Chondrocyte (in vitro differentiated cells): ENCODE results near the gene ANAPC10. TPM values are rescaled to one million over a fixed set of nuclear protein-coding genes. Genes with fewer than 3 reads are reported as not detected.

Experiments used
- DNase-seq: peaks from one replicate; pipeline ENCODE4 v3.0.0; 2021; ENCODE audit warnings: mixed read lengths, low spot score
- H3K27ac Mint-ChIP-seq: one replicate; pipeline ENCODE4 v1.8.0; 2021; ENCODE audit warnings: mild to moderate bottlenecking, moderate library complexity, mixed read lengths; ENCODE audit not compliant: unreplicated experiment
- H3K27me3 Mint-ChIP-seq: 2 replicates; pipeline ENCODE4 v1.8.0; 2021; ENCODE audit warnings: low read depth, mixed read lengths
- H3K36me3 Mint-ChIP-seq: 2 replicates; pipeline ENCODE4 v1.8.0; 2021; ENCODE audit warnings: low read depth, mixed read lengths
- H3K4me1 Mint-ChIP-seq: 2 replicates; pipeline ENCODE4 v1.8.0; 2021; ENCODE audit warnings: low read depth, mild to moderate bottlenecking, mixed read lengths
- H3K4me3 Mint-ChIP-seq: one replicate; pipeline ENCODE4 v1.8.0; 2021; ENCODE audit warnings: mild to moderate bottlenecking, moderate library complexity, mixed read lengths; ENCODE audit not compliant: unreplicated experiment
- H3K9me3 Mint-ChIP-seq: 2 replicates; pipeline ENCODE4 v1.8.0; 2021; ENCODE audit warnings: low read depth, mixed read lengths
- total RNA-seq: library from RNA; stranded (reverse); gene quantifications from 3 replicates; pipeline ENCODE4 v1.2.1, GENCODE V29; 2021
- TF ChIP-seq, protein P1 (sequence below): fragments of 200-600 bp; sonication (generic); IDR thresholded peaks from 2 replicates; pipeline ENCODE4 v1.5.0; 2021; ENCODE audit warnings: antibody characterized with exemption, mild to moderate bottlenecking, moderate library complexity

ANAPC10 gene
- total RNA-seq, 1 donor from 2014 or later = 17.7 TPM

DNA sequence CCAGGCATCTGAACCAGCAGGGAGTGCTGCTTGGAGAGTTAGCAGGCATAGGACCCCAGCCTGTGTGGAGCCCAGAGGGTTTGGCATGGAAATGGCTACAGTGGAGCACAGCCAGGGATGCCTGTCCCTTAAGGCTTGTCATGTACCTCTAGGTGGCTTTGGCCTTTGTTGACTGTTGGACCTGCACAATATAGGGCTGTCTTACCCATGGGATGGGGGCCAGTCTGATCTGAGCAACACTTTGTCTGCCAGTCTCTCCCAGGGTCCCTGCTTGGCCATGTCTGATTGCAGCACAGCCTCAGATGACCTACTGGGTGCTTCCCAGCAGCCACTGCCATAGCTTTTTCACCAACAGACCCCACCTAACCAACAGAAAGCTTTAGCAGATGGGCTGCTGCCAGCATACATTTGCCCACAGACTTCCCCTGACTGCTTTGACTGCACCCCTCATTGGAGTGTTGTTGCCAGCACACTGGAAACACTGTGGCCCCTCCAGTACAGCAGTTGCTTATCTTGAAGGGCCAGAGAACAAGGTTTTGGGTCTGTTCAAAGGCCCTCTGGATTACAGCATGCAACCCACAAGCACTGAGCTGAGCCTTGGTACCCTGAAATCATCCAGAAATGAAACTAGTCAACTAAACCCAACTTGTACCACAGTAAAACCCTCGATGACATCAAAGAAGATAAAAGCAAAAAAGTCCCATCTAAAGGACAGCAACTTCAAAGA, 22.1 kb downstream of the ANAPC10 start:
- Mint-ChIP-seq H3K4me1 (peaks cover 16% of the 10 kb centered on the region), H3K4me3 (no peak overlapping the region), H3K9me3 (peaks cover 14% of the 10 kb centered on the region), H3K27me3 (no peaks in the 10 kb centered on the region), H3K27ac (peak overlapping the region; percentile 81), H3K36me3 (peaks cover 31% of the 10 kb centered on the region)
- TF ChIP-seq, protein P1, sequence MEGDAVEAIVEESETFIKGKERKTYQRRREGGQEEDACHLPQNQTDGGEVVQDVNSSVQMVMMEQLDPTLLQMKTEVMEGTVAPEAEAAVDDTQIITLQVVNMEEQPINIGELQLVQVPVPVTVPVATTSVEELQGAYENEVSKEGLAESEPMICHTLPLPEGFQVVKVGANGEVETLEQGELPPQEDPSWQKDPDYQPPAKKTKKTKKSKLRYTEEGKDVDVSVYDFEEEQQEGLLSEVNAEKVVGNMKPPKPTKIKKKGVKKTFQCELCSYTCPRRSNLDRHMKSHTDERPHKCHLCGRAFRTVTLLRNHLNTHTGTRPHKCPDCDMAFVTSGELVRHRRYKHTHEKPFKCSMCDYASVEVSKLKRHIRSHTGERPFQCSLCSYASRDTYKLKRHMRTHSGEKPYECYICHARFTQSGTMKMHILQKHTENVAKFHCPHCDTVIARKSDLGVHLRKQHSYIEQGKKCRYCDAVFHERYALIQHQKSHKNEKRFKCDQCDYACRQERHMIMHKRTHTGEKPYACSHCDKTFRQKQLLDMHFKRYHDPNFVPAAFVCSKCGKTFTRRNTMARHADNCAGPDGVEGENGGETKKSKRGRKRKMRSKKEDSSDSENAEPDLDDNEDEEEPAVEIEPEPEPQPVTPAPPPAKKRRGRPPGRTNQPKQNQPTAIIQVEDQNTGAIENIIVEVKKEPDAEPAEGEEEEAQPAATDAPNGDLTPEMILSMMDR = no peak
- no peak for DNase-seq

DNA sequence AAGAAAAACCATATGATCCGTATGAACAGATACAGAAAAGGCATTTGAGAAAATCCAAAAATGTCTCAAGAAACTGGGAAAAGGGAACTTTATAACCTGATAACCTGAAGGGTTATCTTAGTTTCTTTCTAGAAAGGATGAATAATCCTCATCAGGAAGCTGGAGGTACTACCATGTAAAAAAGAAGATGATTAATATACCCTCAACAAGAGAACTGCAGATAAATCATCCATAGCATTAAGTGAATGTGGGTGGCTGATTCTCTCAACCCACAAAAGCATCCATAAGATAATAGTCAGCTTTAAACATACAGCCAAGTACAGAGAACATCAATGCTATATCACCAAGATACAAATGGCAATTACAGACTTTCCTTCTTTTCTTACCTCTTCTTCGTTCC, 26.4 kb downstream of the ANAPC10 start:
- H3K4me1 Mint-ChIP-seq = peaks cover 10% of the 10 kb centered on the region
- TF ChIP-seq, protein P1 = no peak
- H3K4me3 Mint-ChIP-seq = no peak overlapping the region
- peaks cover 6% of the 10 kb centered on the region for H3K36me3 Mint-ChIP-seq
- H3K27me3 Mint-ChIP-seq = no peaks in the 10 kb centered on the region
- H3K9me3 Mint-ChIP-seq = peaks cover 3% of the 10 kb centered on the region
- H3K27ac Mint-ChIP-seq = no peak overlapping the region
- DNase-seq = no peak

- Mint-ChIP-seq H3K27me3 (no peaks in the 10 kb centered on the region), H3K4me3 (no peak overlapping the region)
- TF ChIP-seq, protein P1 = no peak
Measured at GRCh38 chr4:145069361-145069760, 28.6 kb downstream of the ANAPC10 start.

GRCh38 chr4:145066063-145066501, 31.9 kb downstream of the ANAPC10 start:
- no peak overlapping the region for H3K4me3 Mint-ChIP-seq
- no peaks in the 10 kb centered on the region for H3K27me3 Mint-ChIP-seq
- peak overlapping the region; percentile 37 for H3K27ac Mint-ChIP-seq
- TF ChIP-seq, protein P1 = no peak
- no peaks in the 10 kb centered on the region for H3K9me3 Mint-ChIP-seq
- H3K4me1 Mint-ChIP-seq = peaks cover 16% of the 10 kb centered on the region
- DNase-seq = no peak
- peaks cover 7% of the 10 kb centered on the region for H3K36me3 Mint-ChIP-seq

More at GRCh38 chr4:145069361-145069760, 28.6 kb downstream of the ANAPC10 start:
- H3K4me1 Mint-ChIP-seq = peaks cover 12% of the 10 kb centered on the region
- no peak overlapping the region for H3K27ac Mint-ChIP-seq
- no peak for DNase-seq
- H3K9me3 Mint-ChIP-seq = no peaks in the 10 kb centered on the region
- peaks cover 4% of the 10 kb centered on the region for H3K36me3 Mint-ChIP-seq

- TF ChIP-seq, protein P1 = peak; percentile 89
- H3K27ac Mint-ChIP-seq = peak overlapping the region; percentile 36
- H3K4me3 Mint-ChIP-seq = no peak overlapping the region
- H3K36me3 Mint-ChIP-seq = peaks cover 3% of the 10 kb centered on the region
- H3K9me3 Mint-ChIP-seq = no peaks in the 10 kb centered on the region
- no peaks in the 10 kb centered on the region for H3K27me3 Mint-ChIP-seq
- peaks cover 47% of the 10 kb centered on the region for H3K4me1 Mint-ChIP-seq
- DNase-seq = no peak
Measured at GRCh38 chr4:145061318-145061920, 36.6 kb downstream of the ANAPC10 start.
